ENCODE results near the gene ANP32B. TPM values are rescaled to one million over a fixed set of nuclear protein-coding genes. Genes with fewer than 3 reads are reported as not detected.

Gene ANP32B
- total RNA-seq, 1 experiment from 2014 or later: 14.8 TPM

- Histone ChIP-seq H4K20me1 (ENCODE audit: low read length) (no peaks in the 10 kb centered on the region), H2AFZ (ENCODE audit: low read length) (no peak overlapping the region), H3K9me2 (replicated peaks; ENCODE audit: low read length) (no peaks in the 10 kb centered on the region), H3K4me3 (ENCODE audit: low read length) (no peak overlapping the region), H3K27me3 (ENCODE audit: low read length) (no peaks in the 10 kb centered on the region), H3K27ac (ENCODE audit: low read length) (no peak overlapping the region), H3K4me2 (ENCODE audit: low read length) (no peak overlapping the region), H3K36me3 (ENCODE audit: low read depth, low read length) (no peaks in the 10 kb centered on the region), H3F3A (ENCODE audit: low read length, unreplicated experiment) (no peaks in the 10 kb centered on the region), H3K79me2 (ENCODE audit: low read length) (no peaks in the 10 kb centered on the region), H3K9ac (ENCODE audit: low read length) (no peak overlapping the region), H3K9me3 (ENCODE audit: low read length) (no peaks in the 10 kb centered on the region), H3K4me1 (ENCODE audit: insufficient read depth, low read length) (no peaks in the 10 kb centered on the region)
- POLR2A ChIA-PET (ENCODE audit: unreplicated experiment): no interaction called here
- CTCF ChIA-PET: no interaction called here
- ATAC-seq (no peak), DNase-seq (no peak)
- no TSS peak for BruUV-seq (replicated peaks)
- intact Hi-C loops (cut with micrococcal nuclease): no loop called here
- TF ChIP-seq EZH2 (IDR thresholded peaks at IDR 0.05; ENCODE audit: low read length, unreplicated experiment) (no peak), CTCF (conservative IDR thresholded peaks at IDR 0.05; ENCODE audit: low read depth, low read length) (no peak), EZH2phosphoT487 (IDR thresholded peaks at IDR 0.05; ENCODE audit: borderline replicate concordance, low read length) (no peak)
Measured at GRCh38 chr9:97964901-97965300, 18.2 kb upstream of the ANP32B start.

DNA sequence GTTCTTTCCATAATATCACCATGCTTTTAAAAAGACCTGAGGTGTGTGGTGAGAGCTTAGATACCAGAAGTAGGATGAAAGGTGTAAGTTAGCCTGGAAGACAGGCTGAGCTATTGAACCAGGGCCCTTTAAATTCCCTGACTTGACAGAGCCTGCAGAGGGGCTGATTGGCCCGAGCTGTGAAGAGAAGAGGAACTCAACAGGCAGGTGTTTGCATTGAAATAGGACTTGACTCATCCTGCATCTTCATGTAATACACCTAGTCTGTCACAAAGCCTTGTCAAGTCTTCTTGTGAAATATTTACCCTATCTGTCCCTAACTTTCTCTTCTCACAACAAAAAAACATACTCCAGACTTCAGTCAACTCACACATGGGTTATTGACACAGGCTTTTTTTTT is 16.6 kb upstream of the ANP32B start:
- Histone ChIP-seq H2AFZ (ENCODE audit: low read length) (no peak overlapping the region), H3K79me2 (ENCODE audit: low read length) (no peaks in the 10 kb centered on the region), H3K36me3 (ENCODE audit: low read depth, low read length) (no peaks in the 10 kb centered on the region), H3K27me3 (ENCODE audit: low read length) (no peaks in the 10 kb centered on the region), H3K9ac (ENCODE audit: low read length) (no peak overlapping the region), H3K9me3 (ENCODE audit: low read length) (no peaks in the 10 kb centered on the region), H3K4me3 (ENCODE audit: low read length) (no peak overlapping the region), H3K27ac (ENCODE audit: low read length) (no peak overlapping the region), H3K4me1 (ENCODE audit: insufficient read depth, low read length) (no peaks in the 10 kb centered on the region), H3K9me2 (replicated peaks; ENCODE audit: low read length) (no peaks in the 10 kb centered on the region), H3K4me2 (ENCODE audit: low read length) (no peak overlapping the region), H4K20me1 (ENCODE audit: low read length) (no peaks in the 10 kb centered on the region), H3F3A (ENCODE audit: low read length, unreplicated experiment) (no peaks in the 10 kb centered on the region)
- BruUV-seq (replicated peaks): no TSS peak
- intact Hi-C loops (cut with micrococcal nuclease): no loop called here
- DNase-seq: no peak
- POLR2A ChIA-PET (ENCODE audit: unreplicated experiment): no interaction called here
- no peak for ATAC-seq
- TF ChIP-seq CTCF (conservative IDR thresholded peaks at IDR 0.05; ENCODE audit: low read depth, low read length): no peak
- TF ChIP-seq EZH2phosphoT487 (IDR thresholded peaks at IDR 0.05; ENCODE audit: borderline replicate concordance, low read length): no peak
- TF ChIP-seq EZH2 (IDR thresholded peaks at IDR 0.05; ENCODE audit: low read length, unreplicated experiment): no peak
- CTCF ChIA-PET: interaction anchor here (0.5 kb wide), 1 partner anchor 44 kb away, joined by 7 read pairs; the partner anchor contains the start of gene TRMO

DNA sequence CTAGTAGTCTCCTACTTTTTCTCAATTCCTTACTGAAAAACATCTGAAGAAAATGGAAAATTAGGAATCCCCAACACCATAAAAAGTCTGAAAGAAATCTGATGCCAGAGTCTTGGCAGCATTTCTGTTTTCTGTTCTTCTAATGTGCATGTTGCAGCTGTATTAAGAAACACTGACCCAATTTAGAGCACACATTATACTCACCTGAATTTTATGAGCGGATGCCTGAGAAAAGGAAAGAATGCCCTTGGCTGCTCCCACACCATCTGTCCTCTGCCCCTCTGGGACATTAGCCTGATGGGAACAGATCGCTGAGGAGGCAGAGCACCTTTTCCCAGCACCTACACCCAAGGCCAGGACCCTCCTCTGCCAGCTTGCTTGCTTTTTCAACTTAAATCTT is 14.1 kb upstream of the ANP32B start:
- TF ChIP-seq EZH2 (IDR thresholded peaks at IDR 0.05; ENCODE audit: low read length, unreplicated experiment): no peak
- TF ChIP-seq EZH2phosphoT487 (IDR thresholded peaks at IDR 0.05; ENCODE audit: borderline replicate concordance, low read length): no peak
- no peak for TF ChIP-seq CTCF (conservative IDR thresholded peaks at IDR 0.05; ENCODE audit: low read depth, low read length)
- Histone ChIP-seq H3K4me2 (ENCODE audit: low read length) (no peak overlapping the region), H3K9me3 (ENCODE audit: low read length) (no peaks in the 10 kb centered on the region), H2AFZ (ENCODE audit: low read length) (no peak overlapping the region), H3K9me2 (replicated peaks; ENCODE audit: low read length) (no peaks in the 10 kb centered on the region), H3K4me1 (ENCODE audit: insufficient read depth, low read length) (no peaks in the 10 kb centered on the region), H3K9ac (ENCODE audit: low read length) (no peak overlapping the region), H3K27me3 (ENCODE audit: low read length) (no peaks in the 10 kb centered on the region), H3F3A (ENCODE audit: low read length, unreplicated experiment) (no peaks in the 10 kb centered on the region), H4K20me1 (ENCODE audit: low read length) (no peaks in the 10 kb centered on the region), H3K36me3 (ENCODE audit: low read depth, low read length) (no peaks in the 10 kb centered on the region), H3K4me3 (ENCODE audit: low read length) (no peak overlapping the region), H3K79me2 (ENCODE audit: low read length) (no peaks in the 10 kb centered on the region), H3K27ac (ENCODE audit: low read length) (no peak overlapping the region)
- ChIA-PET CTCF (no interaction called here), POLR2A (ENCODE audit: unreplicated experiment) (no interaction called here)
- intact Hi-C loops (cut with micrococcal nuclease): no loop called here
- no peak for ATAC-seq
- no TSS peak for BruUV-seq (replicated peaks)
- no peak for DNase-seq
